ENCODE data around the gene MATN4.

GRCh38 chr20:45346291-45346718, 38.2 kb upstream of the MATN4 start:
- TF ChIP-seq ZBTB21 (CRISPR knock-in tag; IDR thresholded peaks at IDR 0.05; ENCODE audit: borderline replicate concordance) (no peak), TCF7 (CRISPR knock-in tag; IDR thresholded peaks at IDR 0.05; ENCODE audit: low read depth) (no peak), GABPB1 (CRISPR knock-in tag; IDR thresholded peaks at IDR 0.05) (no peak), ZNF396 (CRISPR knock-in tag; IDR thresholded peaks at IDR 0.05; ENCODE audit: borderline replicate concordance) (no peak), HMGXB4 (CRISPR knock-in tag; IDR thresholded peaks at IDR 0.05) (no peak), ZNF232 (CRISPR knock-in tag; IDR thresholded peaks at IDR 0.05) (no peak), SMAD4 (CRISPR knock-in tag; IDR thresholded peaks at IDR 0.05) (no peak), ATF3 (CRISPR knock-in tag; conservative IDR thresholded peaks at IDR 0.05) (no peak), MAX (CRISPR knock-in tag; IDR thresholded peaks at IDR 0.05) (no peak), FOXP1 (CRISPR knock-in tag; IDR thresholded peaks at IDR 0.05; ENCODE audit: borderline replicate concordance) (no peak)
- TF ChIP-seq, protein P1, sequence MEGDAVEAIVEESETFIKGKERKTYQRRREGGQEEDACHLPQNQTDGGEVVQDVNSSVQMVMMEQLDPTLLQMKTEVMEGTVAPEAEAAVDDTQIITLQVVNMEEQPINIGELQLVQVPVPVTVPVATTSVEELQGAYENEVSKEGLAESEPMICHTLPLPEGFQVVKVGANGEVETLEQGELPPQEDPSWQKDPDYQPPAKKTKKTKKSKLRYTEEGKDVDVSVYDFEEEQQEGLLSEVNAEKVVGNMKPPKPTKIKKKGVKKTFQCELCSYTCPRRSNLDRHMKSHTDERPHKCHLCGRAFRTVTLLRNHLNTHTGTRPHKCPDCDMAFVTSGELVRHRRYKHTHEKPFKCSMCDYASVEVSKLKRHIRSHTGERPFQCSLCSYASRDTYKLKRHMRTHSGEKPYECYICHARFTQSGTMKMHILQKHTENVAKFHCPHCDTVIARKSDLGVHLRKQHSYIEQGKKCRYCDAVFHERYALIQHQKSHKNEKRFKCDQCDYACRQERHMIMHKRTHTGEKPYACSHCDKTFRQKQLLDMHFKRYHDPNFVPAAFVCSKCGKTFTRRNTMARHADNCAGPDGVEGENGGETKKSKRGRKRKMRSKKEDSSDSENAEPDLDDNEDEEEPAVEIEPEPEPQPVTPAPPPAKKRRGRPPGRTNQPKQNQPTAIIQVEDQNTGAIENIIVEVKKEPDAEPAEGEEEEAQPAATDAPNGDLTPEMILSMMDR (IDR thresholded peaks at IDR 0.05), result no peak
- TF ChIP-seq, protein P2, sequence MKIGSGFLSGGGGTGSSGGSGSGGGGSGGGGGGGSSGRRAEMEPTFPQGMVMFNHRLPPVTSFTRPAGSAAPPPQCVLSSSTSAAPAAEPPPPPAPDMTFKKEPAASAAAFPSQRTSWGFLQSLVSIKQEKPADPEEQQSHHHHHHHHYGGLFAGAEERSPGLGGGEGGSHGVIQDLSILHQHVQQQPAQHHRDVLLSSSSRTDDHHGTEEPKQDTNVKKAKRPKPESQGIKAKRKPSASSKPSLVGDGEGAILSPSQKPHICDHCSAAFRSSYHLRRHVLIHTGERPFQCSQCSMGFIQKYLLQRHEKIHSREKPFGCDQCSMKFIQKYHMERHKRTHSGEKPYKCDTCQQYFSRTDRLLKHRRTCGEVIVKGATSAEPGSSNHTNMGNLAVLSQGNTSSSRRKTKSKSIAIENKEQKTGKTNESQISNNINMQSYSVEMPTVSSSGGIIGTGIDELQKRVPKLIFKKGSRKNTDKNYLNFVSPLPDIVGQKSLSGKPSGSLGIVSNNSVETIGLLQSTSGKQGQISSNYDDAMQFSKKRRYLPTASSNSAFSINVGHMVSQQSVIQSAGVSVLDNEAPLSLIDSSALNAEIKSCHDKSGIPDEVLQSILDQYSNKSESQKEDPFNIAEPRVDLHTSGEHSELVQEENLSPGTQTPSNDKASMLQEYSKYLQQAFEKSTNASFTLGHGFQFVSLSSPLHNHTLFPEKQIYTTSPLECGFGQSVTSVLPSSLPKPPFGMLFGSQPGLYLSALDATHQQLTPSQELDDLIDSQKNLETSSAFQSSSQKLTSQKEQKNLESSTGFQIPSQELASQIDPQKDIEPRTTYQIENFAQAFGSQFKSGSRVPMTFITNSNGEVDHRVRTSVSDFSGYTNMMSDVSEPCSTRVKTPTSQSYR (CRISPR knock-in tag; IDR thresholded peaks at IDR 0.05), result no peak
- TF ChIP-seq, protein P3, sequence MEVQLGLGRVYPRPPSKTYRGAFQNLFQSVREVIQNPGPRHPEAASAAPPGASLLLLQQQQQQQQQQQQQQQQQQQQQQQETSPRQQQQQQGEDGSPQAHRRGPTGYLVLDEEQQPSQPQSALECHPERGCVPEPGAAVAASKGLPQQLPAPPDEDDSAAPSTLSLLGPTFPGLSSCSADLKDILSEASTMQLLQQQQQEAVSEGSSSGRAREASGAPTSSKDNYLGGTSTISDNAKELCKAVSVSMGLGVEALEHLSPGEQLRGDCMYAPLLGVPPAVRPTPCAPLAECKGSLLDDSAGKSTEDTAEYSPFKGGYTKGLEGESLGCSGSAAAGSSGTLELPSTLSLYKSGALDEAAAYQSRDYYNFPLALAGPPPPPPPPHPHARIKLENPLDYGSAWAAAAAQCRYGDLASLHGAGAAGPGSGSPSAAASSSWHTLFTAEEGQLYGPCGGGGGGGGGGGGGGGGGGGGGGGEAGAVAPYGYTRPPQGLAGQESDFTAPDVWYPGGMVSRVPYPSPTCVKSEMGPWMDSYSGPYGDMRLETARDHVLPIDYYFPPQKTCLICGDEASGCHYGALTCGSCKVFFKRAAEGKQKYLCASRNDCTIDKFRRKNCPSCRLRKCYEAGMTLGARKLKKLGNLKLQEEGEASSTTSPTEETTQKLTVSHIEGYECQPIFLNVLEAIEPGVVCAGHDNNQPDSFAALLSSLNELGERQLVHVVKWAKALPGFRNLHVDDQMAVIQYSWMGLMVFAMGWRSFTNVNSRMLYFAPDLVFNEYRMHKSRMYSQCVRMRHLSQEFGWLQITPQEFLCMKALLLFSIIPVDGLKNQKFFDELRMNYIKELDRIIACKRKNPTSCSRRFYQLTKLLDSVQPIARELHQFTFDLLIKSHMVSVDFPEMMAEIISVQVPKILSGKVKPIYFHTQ (CRISPR knock-in tag; IDR thresholded peaks at IDR 0.05), result no peak

All from WTC11 (cell line).